Adipocyte (in vitro differentiated cells): ENCODE measurements around the gene NBAS.
"Not testable (repeated sequence)": the region's sequence is repeated elsewhere in the genome, so short reads cannot be mapped to it uniquely, and the experiment has no call there.

Source experiments
- DNase-seq: peaks from one replicate; pipeline ENCODE4 v3.0.0-alpha.2; 2015; ENCODE audit warnings: low read depth
- H3K27me3 ChIP-seq: replicated peaks from 2 replicates; pipeline ENCODE4 v1.7.0; 2013; ENCODE audit warnings: mild to moderate bottlenecking, low read length, moderate library complexity; ENCODE audit not compliant: control insufficient read depth, insufficient read depth
- H3K36me3 ChIP-seq: 2 replicates; pipeline ENCODE4 v1.7.0; 2013; ENCODE audit warnings: low read length, mild to moderate bottlenecking, moderate library complexity; ENCODE audit not compliant: control insufficient read depth, insufficient read depth, severe bottlenecking
- H3K4me1 ChIP-seq: 2 replicates; pipeline ENCODE4 v1.7.0; 2013; ENCODE audit warnings: mild to moderate bottlenecking, low read length, moderate library complexity; ENCODE audit not compliant: control insufficient read depth, insufficient read depth
- H3K4me3 ChIP-seq: 2 replicates; pipeline ENCODE4 v1.7.0; 2013; ENCODE audit warnings: mild to moderate bottlenecking, low read length, moderate library complexity
- H3K9ac ChIP-seq: 2 replicates; pipeline ENCODE4 v1.7.0; 2013; ENCODE audit warnings: mild to moderate bottlenecking, low read length, moderate library complexity
- H3K9me3 ChIP-seq: 2 replicates; pipeline ENCODE4 v1.7.0; 2013; ENCODE audit warnings: mild to moderate bottlenecking, low read length, moderate library complexity; ENCODE audit not compliant: control insufficient read depth

The NBAS gene

GRCh38 chr2:15427987-15428386, 133.1 kb downstream of the NBAS start:
- Histone ChIP-seq H3K9ac (no peak overlapping the region), H3K4me3 (no peak overlapping the region), H3K4me1 (no peaks in the 10 kb centered on the region), H3K9me3 (no peaks in the 10 kb centered on the region), H3K36me3 (peaks cover 15% of the 10 kb centered on the region), H3K27me3 (no peaks in the 10 kb centered on the region)
- DNase-seq = no peak

- Histone ChIP-seq H3K9ac (no peak overlapping the region), H3K4me3 (no peak overlapping the region), H3K4me1 (no peaks in the 10 kb centered on the region), H3K27me3 (no peaks in the 10 kb centered on the region), H3K9me3 (no peaks in the 10 kb centered on the region), H3K36me3 (peaks cover 15% of the 10 kb centered on the region)
- no peak for DNase-seq
Measured at GRCh38 chr2:15426606-15427005, 134.5 kb downstream of the NBAS start.

DNA sequence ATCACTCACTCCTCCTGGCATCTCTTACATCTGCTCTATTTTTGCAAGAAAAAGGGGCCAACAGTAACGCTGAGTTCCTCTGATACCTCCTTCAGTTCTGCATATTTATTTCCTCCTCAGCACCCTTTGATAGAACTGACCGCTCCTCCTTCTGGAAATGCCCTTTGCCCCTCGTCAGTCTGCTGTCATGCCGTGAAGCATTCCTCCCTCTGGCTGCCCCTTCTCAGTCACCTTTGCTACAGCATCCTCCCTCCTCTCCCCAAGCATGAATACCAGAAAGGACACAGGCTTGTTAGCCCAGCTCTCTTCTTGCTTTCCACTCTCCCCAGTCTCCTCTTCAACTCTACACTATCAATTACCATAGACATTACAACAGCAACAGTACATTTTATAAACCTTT, 135.4 kb downstream of the NBAS start:
- H3K4me3 ChIP-seq = no peak overlapping the region
- H3K4me1 ChIP-seq = no peaks in the 10 kb centered on the region
- H3K36me3 ChIP-seq = peaks cover 15% of the 10 kb centered on the region
- no peaks in the 10 kb centered on the region for H3K27me3 ChIP-seq
- no peak overlapping the region for H3K9ac ChIP-seq
- H3K9me3 ChIP-seq = no peaks in the 10 kb centered on the region
- DNase-seq = no peak

DNA sequence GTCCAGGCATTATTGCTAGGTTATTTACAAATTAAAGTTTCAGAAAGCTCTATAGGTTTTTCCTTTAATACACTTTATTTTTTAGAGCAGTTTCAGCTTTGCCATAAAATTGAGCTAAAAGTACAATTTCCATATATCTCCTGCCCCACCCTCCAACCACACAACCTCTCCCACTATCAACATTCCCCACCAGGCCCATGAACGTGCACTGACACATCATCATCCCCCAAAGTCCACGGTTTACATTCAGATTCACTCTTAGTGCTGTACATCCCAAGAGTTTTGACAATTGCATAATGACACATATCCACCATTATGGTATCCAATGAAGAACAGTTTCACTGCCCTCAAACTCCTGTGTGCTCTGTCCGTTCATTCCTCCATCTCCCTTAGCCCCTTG, 139.4 kb downstream of the NBAS start:
- Histone ChIP-seq H3K4me3 (no peak overlapping the region), H3K36me3 (peaks cover 14% of the 10 kb centered on the region), H3K9ac (no peak overlapping the region), H3K4me1 (no peaks in the 10 kb centered on the region), H3K27me3 (no peaks in the 10 kb centered on the region), H3K9me3 (no peaks in the 10 kb centered on the region)
- DNase-seq = no peak

DNA sequence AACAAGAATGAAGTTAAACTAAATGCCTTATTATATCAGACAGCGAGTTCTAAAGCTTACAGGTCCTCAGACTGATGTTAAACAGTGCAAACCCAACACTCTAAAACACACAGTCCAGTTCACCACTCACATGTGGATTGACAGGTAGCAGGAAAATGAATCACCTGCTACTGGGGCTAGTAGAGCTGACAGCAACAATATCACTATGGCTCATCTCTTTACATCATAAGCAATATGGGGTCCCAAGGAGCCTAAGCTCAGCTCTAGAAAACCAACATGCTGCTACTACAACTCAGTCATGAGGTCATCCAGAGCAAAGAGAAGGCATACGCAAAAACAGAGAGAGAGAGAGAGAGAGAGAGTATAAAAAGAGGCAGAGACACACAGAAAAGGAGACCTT, 145.4 kb downstream of the NBAS start:
- no peak for DNase-seq
- H3K9me3 ChIP-seq = no peaks in the 10 kb centered on the region
- no peaks in the 10 kb centered on the region for H3K27me3 ChIP-seq
- no peaks in the 10 kb centered on the region for H3K4me1 ChIP-seq
- no peak overlapping the region for H3K9ac ChIP-seq
- H3K4me3 ChIP-seq = no peak overlapping the region
- peaks cover 24% of the 10 kb centered on the region for H3K36me3 ChIP-seq

DNA sequence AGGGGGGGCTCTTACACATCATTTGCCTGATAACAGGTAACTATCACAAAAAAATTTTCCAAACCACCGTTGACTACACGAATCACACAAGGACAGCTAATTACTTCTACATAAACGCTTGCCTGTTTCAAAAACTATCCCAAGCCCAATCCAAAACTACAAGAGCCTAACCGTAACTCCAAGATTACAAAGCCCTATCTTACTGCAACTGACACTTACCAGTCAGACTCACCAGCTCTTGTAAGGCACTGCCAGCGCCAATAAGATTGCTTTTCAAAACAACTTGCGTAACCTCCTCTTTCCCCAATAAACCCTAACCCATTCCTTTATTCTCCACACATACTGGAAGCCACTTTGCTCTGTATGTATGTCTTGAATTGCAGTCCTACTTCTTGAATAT, 148.4 kb downstream of the NBAS start:
- H3K27me3 ChIP-seq = no peaks in the 10 kb centered on the region
- no peaks in the 10 kb centered on the region for H3K4me1 ChIP-seq
- H3K9me3 ChIP-seq = no peaks in the 10 kb centered on the region
- no peak overlapping the region for H3K4me3 ChIP-seq
- H3K9ac ChIP-seq = no peak overlapping the region
- DNase-seq = no peak
- peaks cover 27% of the 10 kb centered on the region for H3K36me3 ChIP-seq

- no peak overlapping the region for H3K4me3 ChIP-seq
- H3K4me1 ChIP-seq = no peaks in the 10 kb centered on the region
- no peaks in the 10 kb centered on the region for H3K27me3 ChIP-seq
- H3K36me3 ChIP-seq = peaks cover 27% of the 10 kb centered on the region
- H3K9me3 ChIP-seq = no peaks in the 10 kb centered on the region
- DNase-seq = no peak
- H3K9ac ChIP-seq = no peak overlapping the region
Measured at GRCh38 chr2:15412309-15412708, 148.8 kb downstream of the NBAS start.

DNA sequence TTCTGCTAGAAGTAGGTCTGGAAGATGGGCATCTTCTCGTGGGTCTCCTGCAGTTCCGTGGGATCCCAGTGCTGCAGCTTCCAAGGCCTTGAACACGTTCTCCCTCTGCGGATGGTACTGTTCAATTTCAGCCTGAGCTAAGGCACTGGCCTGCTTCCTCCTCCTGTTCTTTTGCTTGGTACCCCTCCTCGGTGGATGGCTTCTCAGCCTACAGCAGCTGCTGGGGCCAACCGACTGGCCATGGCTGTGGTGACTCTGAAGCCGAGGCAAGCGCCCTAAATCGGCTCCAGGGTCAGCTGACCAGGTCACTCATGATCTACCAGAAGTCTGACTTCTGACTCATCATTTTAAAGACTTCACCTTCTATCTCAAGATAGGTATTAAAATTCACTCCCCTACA, 150.2 kb downstream of the NBAS start:
- H3K4me1 ChIP-seq = no peaks in the 10 kb centered on the region
- no peaks in the 10 kb centered on the region for H3K9me3 ChIP-seq
- DNase-seq = no peak
- peaks cover 27% of the 10 kb centered on the region for H3K36me3 ChIP-seq
- H3K4me3 ChIP-seq = no peak overlapping the region
- no peak overlapping the region for H3K9ac ChIP-seq
- no peaks in the 10 kb centered on the region for H3K27me3 ChIP-seq

GRCh38 chr2:15408759-15409158, 152.4 kb downstream of the NBAS start:
- no peak for DNase-seq
- Histone ChIP-seq H3K4me1 (no peaks in the 10 kb centered on the region), H3K4me3 (no peak overlapping the region), H3K36me3 (peaks cover 8% of the 10 kb centered on the region), H3K9me3 (no peaks in the 10 kb centered on the region), H3K9ac (no peak overlapping the region), H3K27me3 (no peaks in the 10 kb centered on the region)

GRCh38 chr2:15407666-15408065, 153.5 kb downstream of the NBAS start:
- DNase-seq = no peak
- no peaks in the 10 kb centered on the region for H3K9me3 ChIP-seq
- no peak overlapping the region for H3K9ac ChIP-seq
- no peaks in the 10 kb centered on the region for H3K27me3 ChIP-seq
- H3K36me3 ChIP-seq = peaks cover 3% of the 10 kb centered on the region
- no peaks in the 10 kb centered on the region for H3K4me1 ChIP-seq
- no peak overlapping the region for H3K4me3 ChIP-seq

GRCh38 chr2:15404511-15404910, 156.6 kb downstream of the NBAS start:
- not testable (repeated sequence) for H3K4me3 ChIP-seq, H3K4me1 ChIP-seq, H3K27me3 ChIP-seq, DNase-seq, H3K9me3 ChIP-seq, H3K36me3 ChIP-seq, H3K9ac ChIP-seq

DNA sequence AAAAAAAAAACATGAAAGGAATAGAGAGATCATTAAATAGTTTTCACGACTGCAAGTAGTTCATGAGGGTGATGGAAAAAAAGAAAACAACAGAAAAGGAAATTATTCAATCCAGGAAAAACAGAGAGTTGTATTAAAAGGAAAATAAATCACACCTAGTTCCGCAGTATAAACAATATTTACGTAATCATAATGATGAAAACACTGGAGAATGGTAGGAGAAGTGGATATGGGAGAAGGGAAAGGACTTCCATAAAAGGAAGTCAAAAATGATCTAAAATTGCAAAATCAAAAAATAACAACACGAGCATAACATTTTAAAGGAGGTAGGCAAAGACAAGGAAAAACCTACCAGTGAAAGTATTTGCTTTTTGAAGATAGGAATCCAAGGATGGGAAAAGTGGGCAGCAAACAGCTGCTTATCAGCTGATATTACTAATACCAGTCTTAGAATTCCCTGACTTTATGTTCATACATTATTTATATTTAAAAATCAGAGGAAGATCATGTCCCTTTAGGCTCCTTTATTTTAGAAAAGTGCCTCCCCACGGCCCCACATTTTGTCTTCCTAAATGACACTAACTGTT, 160.8 kb downstream of the NBAS start:
- no peaks in the 10 kb centered on the region for H3K9me3 ChIP-seq
- no peak for DNase-seq
- H3K9ac ChIP-seq = no peak overlapping the region
- no peaks in the 10 kb centered on the region for H3K27me3 ChIP-seq
- H3K36me3 ChIP-seq = peaks cover 16% of the 10 kb centered on the region
- H3K4me1 ChIP-seq = peaks cover 13% of the 10 kb centered on the region
- H3K4me3 ChIP-seq = no peak overlapping the region
